NCI-H524 (cell line): ENCODE data around the gene GNAO1.
A peak's percentile ranks its signal among the peaks of the same experiment; 100 is the strongest.

Experiments used
- DNase-seq, 2 experiments: peaks; one replicate each; lab custom pipeline; 2025; lab: John Stamatoyannopoulos, UW

GNAO1 gene

DNA sequence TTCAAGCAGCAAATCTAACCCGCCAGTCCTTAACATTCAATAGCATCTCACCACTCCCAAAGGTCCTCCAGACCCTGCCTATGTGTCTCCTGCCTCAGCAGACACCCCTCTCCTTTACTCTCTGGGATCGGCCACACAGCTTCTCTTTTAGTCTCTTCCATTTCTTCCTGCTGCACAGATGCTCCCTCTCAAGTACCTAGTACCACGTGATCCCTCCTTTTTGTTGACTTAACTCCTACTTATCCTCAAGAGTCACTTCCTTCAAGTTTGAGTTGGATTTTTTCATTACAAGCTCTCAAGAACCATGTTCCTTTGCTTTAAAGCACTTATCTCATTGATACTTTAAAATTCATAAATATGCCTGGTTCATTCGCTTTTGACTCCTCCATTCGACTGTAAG is 209.2 kb downstream of the GNAO1 start:
- DNase-seq, result peak; percentile 89 to 97

DNA sequence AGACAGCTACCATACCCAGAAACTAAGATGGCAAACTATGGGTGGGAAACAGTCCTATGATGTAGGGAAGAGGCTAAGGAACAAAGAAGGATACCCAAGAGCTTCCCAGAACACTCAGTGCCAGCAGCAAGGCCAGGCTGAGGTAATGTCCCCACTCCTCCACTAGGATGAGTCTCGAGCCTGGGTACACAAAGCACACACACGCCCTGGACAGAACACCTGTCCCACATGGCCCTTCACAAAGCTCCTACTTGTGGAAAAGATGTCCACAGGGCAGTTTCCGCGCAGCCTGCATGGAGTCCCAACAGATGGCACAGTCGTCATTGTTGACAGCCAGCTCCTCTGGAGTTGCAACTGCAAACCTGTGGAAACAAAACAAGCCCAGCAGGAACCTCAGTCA is 210.2 kb downstream of the GNAO1 start:
- peak; percentile 97 to 99 for DNase-seq

DNA sequence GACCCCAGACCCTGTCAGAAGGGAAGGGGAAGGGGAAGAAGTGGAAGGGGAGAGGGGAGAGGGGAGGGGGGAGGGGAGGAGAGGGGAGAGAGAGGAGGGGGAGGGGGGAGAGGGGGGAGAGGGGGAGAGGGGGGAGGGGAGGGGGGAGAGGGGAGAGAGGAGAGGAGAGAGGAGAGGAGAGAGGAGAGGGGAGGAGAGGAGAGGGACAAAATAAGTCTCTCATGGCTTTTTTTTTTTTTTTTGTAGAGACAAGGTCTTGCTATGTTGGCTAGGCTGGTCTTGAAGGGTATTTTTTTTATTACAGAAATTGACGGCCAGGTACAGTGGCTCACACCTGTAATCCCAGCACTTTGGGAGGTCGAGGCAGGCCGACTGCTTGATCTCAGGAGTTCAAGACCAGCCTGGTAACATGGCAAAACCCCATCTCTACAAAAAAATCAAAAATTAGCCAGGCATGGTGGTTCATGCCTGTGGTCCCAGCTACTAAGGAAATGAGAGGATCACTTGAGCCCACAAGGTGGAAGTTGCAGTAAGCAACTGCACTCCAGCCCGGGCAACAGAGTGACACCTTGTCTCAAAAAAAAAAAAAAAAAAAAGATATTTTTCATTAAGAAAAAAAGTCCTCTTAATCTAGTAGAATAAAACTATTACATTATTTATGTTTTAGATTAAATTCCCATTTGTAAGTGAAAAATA is 214.8 kb downstream of the GNAO1 start:
- no peak for DNase-seq
